GM20000 (cell line): ENCODE results near the gene RUFY4.
"Not testable (repeated sequence)": the region's sequence is repeated elsewhere in the genome, so short reads cannot be mapped to it uniquely, and the experiment has no call there.

Source experiments
- DNase-seq: peaks from one replicate; pipeline ENCODE4 v3.0.0; 2012; ENCODE audit warnings: low spot score
- CTCF ChIP-seq: IDR thresholded peaks from 2 replicates; pipeline ENCODE4 v1.5.1; 2012; ENCODE audit warnings: mild to moderate bottlenecking, control low read depth; ENCODE audit errors: extremely low read depth, missing control alignments

RUFY4 gene

DNA sequence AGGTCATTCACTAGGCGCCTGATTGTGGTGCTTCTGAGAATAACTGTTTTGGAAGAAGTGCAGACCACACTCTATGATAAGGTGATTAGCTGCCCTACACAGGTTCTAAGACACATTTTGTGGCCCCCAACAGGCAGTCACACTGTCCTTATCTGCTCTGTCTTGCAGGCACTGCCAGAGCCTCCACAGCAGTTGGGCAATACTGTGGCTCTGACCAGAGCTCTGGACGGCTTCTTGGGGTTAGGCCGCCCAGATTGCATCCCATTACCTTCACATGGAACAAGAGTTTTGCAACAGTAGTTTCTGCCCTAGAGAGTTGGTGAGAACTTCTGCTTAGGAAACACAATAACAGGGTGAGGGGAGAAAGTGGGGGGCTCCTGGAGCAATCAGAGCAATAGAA is 22.7 kb downstream of the RUFY4 start:
- TF ChIP-seq CTCF = no peak
- no peak for DNase-seq

GRCh38 chr2:218093879-218094278 is 24.8 kb downstream of the RUFY4 start:
- no peak for TF ChIP-seq CTCF
- DNase-seq = no peak

- no peak for TF ChIP-seq CTCF
- DNase-seq = no peak
Observed at GRCh38 chr2:218095853-218096252, 26.8 kb downstream of the RUFY4 start.

GRCh38 chr2:218097975-218098374 is 28.9 kb downstream of the RUFY4 start:
- no peak for DNase-seq
- TF ChIP-seq CTCF = no peak

GRCh38 chr2:218108834-218109233 is 39.8 kb downstream of the RUFY4 start:
- DNase-seq = not testable (repeated sequence)

DNA sequence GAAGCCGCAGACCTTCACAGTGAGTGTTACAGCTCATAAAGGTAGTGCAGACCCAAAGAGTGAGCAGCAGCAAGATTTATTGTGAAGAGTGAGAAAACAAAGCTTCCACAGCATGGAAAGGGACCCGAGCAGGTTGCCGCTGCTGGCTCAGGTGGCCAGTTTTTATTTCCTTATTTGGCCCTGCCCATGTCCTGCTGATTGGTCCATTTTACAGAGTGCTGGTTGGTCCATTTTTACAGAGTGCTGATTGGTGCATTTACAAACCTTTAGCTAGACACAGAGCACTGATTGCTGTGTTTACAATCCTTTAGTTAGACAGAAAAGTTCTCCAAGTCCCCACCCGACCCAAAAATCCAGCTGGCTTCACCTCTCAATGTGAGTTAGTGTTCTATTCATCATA is 52.7 kb downstream of the RUFY4 start:
- DNase-seq = not testable (repeated sequence)

DNA sequence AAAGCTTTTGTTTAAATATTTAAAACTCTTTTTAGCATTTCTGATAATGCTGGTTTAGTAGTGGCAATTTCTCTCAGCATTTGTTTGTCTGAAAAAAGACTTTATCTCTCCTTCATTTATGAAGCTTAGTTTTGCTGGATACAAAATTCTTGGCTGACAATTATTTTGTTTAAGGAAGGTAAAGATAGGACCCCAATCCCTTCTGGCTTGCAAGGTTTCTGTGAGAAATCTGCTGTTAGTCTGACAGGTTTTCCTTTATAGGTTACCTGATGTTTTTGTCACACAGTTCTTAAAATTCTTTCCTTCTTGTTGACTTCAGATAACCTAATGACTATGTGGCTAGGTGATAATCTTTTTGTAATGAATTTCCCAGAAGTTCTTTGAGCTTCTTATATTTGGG is 53.2 kb downstream of the RUFY4 start:
- DNase-seq = not testable (repeated sequence)

DNA sequence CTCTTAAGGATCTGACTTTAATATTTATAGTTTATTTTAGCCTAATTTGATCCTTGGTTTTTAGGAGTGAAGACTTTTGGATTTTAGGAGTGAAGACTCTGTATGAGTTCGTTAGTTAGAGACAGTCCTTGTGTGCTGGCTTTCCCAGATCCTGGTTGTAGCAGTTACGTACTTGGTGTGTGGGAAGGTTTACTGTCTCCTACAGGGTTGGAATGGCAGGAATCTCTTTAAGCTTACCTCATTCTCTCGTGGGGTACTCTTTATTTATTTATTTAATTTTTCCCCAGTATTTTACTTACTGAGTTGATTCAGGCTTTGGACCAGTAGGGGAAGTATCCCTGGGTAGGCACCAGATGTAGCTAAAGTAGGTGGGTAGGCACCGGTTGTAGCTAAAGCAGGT is 54.9 kb downstream of the RUFY4 start:
- TF ChIP-seq CTCF = no peak

DNA sequence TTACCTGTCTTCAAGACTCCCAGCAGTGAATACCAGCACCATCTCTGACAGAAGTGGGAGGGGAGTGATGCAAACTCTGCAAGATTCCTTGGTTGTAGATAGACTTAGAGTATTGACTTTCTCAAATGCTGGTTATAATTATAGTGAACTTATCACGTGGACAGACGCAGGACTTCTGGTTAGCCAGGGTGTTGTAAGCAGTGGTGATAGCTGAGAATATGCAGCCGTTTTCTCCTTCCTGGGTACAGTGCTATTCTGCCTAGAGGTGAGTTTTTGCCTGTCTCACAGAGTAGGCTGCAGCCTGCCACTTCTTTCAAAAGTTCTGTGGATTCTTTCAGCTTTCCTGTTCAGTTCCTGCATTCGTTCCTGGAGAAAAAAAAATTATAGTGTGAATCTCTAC is 56.0 kb downstream of the RUFY4 start:
- no peak for TF ChIP-seq CTCF
- DNase-seq = no peak

More for the DNA sequence above, 54.9 kb downstream of the RUFY4 start:
- no peak for DNase-seq
